Right renal cortex interstitium (tissue), 3 donors: Measurements from ENCODE around the gene USH2A. TPM values are rescaled to one million over a fixed set of nuclear protein-coding genes. Genes with fewer than 3 reads are reported as not detected.

Experiments used
- DNase-seq, 3 donors: peaks; one replicate each; pipeline ENCODE4 v3.0.0-alpha.2; 2013; ENCODE audit warnings: low read depth in 3 of 3, low spot score in 2 of 3
- polyA plus RNA-seq, 3 donors: library from polyadenylated mRNA; unstranded; fragments of 120-200 nt; gene quantifications; one replicate each; pipeline ENCODE4 v1.2.1, GENCODE V29; 2013; ENCODE audit not compliant: insufficient read length in 3 of 3

The USH2A gene
- polyA plus RNA-seq, 3 donors = 0.22 to 0.53 (median 0.33) TPM

- DNase-seq = no peak
These were observed 604.1 kb downstream of the USH2A start for GRCh38 chr1:215819114-215819513.

GRCh38 chr1:215807911-215808436, 615.3 kb downstream of the USH2A start:
- DNase-seq = no peak

GRCh38 chr1:215807218-215807617, 616.0 kb downstream of the USH2A start:
- no peak for DNase-seq

GRCh38 chr1:215797859-215798258, 625.4 kb downstream of the USH2A start:
- no peak for DNase-seq

- no peak for DNase-seq
These were observed 629.1 kb downstream of the USH2A start for GRCh38 chr1:215794156-215794555.

- no peak for DNase-seq
These were observed 630.1 kb downstream of the USH2A start for GRCh38 chr1:215793180-215793579.

GRCh38 chr1:215792446-215792845, 630.8 kb downstream of the USH2A start:
- no peak for DNase-seq

GRCh38 chr1:215789981-215790380, 633.3 kb downstream of the USH2A start:
- no peak for DNase-seq

- DNase-seq = no peak
These were observed 636.3 kb downstream of the USH2A start for GRCh38 chr1:215786997-215787396.

GRCh38 chr1:215780641-215781040, 642.6 kb downstream of the USH2A start:
- DNase-seq = no peak

GRCh38 chr1:215780139-215780538, 643.1 kb downstream of the USH2A start:
- DNase-seq = no peak

- no peak for DNase-seq
These were observed 643.5 kb downstream of the USH2A start for GRCh38 chr1:215779729-215780128.

- no peak for DNase-seq
These were observed 645.8 kb downstream of the USH2A start for GRCh38 chr1:215777370-215777925.

GRCh38 chr1:215776336-215776735, 646.9 kb downstream of the USH2A start:
- DNase-seq = no peak

- DNase-seq = no peak
These were observed 651.1 kb downstream of the USH2A start for GRCh38 chr1:215772151-215772550.

- no peak for DNase-seq
These were observed 654.9 kb downstream of the USH2A start for GRCh38 chr1:215768303-215768702.

- no peak for DNase-seq
These were observed 655.5 kb downstream of the USH2A start for GRCh38 chr1:215767761-215768160.

GRCh38 chr1:215766521-215766920, 656.7 kb downstream of the USH2A start:
- DNase-seq = no peak

GRCh38 chr1:215765833-215766232, 657.4 kb downstream of the USH2A start:
- no peak for DNase-seq

- no peak for DNase-seq
These were observed 661.8 kb downstream of the USH2A start for GRCh38 chr1:215761446-215761845.

- no peak for DNase-seq
These were observed 669.1 kb downstream of the USH2A start for GRCh38 chr1:215754112-215754511.

GRCh38 chr1:215749414-215749813, 673.8 kb downstream of the USH2A start:
- DNase-seq = no peak

- no peak for DNase-seq
These were observed 674.8 kb downstream of the USH2A start for GRCh38 chr1:215748431-215748830.
